ENCODE data around the gene LZTS2. TPM values are rescaled to one million over a fixed set of nuclear protein-coding genes. Genes with fewer than 3 reads are reported as not detected.

The LZTS2 gene
- total and polyA plus RNA-seq, 10 of the 15 experiments (the other 5 are each of a cell fraction or from before 2014, with no cell fraction given), result 0.08 to 13.4 (median 7.2) TPM

DNA sequence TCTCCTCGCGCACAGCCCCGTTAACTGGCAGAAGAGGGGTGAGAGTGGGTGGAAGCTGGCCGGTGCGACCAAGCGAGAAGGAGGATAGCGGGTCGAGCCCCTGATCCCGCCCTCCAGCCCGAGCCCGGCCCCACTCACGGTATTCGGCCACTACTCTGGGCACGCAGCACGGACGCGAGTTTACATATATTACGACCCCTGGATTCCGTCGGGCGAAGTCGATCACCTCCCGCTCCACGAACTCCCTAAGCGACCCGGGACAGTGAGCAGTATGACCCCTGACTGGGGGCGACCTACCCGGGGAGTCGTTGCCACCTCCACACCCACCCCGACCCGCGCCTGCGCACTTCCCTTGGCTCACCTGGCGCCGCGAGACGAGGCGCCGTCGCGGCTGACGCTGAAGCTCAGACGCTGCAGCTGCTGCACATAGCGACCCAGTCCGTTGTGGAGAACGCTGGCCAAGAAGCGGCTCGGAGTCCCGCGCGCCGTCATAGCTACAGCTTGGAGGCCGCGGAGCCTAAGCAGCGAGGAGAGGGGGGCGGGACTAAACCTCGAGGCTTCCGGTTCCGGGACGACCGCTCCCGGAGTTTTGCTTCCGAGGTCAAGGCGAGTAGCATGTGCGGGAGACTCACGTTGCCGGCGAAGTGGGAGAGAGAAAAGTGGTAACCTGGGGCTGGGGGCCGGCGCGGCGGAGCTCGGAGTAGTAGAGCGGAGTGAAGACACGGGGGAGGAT is 12.5 kb upstream of the LZTS2 start, which contains the start of the genes MRPL43 and TWNK (continued):
- TF ChIP-seq TCF7 (IDR thresholded peaks at IDR 0.05; ENCODE audit: borderline replicate concordance), result no peak
- TF ChIP-seq CHD1 (IDR thresholded peaks at IDR 0.05; ENCODE audit: low read depth, low read length), result no peak
- no peak for TF ChIP-seq NFXL1 (IDR thresholded peaks at IDR 0.05; ENCODE audit: borderline replicate concordance)
- peak; percentile 65 for TF ChIP-seq KLF5 (IDR thresholded peaks at IDR 0.05; ENCODE audit: partially characterized antibody)
- TF ChIP-seq, protein P1, sequence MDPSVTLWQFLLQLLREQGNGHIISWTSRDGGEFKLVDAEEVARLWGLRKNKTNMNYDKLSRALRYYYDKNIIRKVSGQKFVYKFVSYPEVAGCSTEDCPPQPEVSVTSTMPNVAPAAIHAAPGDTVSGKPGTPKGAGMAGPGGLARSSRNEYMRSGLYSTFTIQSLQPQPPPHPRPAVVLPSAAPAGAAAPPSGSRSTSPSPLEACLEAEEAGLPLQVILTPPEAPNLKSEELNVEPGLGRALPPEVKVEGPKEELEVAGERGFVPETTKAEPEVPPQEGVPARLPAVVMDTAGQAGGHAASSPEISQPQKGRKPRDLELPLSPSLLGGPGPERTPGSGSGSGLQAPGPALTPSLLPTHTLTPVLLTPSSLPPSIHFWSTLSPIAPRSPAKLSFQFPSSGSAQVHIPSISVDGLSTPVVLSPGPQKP (IDR thresholded peaks at IDR 0.05; ENCODE audit: low read depth, low read length), result peak; percentile 87
- TF ChIP-seq HCFC1 (IDR thresholded peaks at IDR 0.05; ENCODE audit: low read length), result peak; percentile 63
- no peak for TF ChIP-seq ATF7 (IDR thresholded peaks at IDR 0.05; ENCODE audit: low read depth)
- peak; percentile 83; the same call in 1 of the 2 replicates for TF ChIP-seq ASH2L (IDR thresholded peaks at IDR 0.05; ENCODE audit: borderline replicate concordance, low read depth)
- TF ChIP-seq MAX (IDR thresholded peaks at IDR 0.05; ENCODE audit: low read depth, low read length), result peak; percentile 97
- 0 out of 2 replicates have a peak, but pooled peaks have one; percentile 36 for TF ChIP-seq HDAC2 (IDR thresholded peaks at IDR 0.05)
- TF ChIP-seq, protein P2, sequence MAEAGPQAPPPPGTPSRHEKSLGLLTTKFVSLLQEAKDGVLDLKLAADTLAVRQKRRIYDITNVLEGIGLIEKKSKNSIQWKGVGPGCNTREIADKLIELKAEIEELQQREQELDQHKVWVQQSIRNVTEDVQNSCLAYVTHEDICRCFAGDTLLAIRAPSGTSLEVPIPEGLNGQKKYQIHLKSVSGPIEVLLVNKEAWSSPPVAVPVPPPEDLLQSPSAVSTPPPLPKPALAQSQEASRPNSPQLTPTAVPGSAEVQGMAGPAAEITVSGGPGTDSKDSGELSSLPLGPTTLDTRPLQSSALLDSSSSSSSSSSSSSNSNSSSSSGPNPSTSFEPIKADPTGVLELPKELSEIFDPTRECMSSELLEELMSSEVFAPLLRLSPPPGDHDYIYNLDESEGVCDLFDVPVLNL (IDR thresholded peaks at IDR 0.05; ENCODE audit: low read depth, low read length), result no peak
- peak; percentile 47; the same call in 1 of the 2 replicates for TF ChIP-seq YY1 (IDR thresholded peaks at IDR 0.05; ENCODE audit: low read depth, low read length)
- no peak for TF ChIP-seq EED (IDR thresholded peaks at IDR 0.05; ENCODE audit: low read depth)
- 0 out of 2 replicates have a peak, but pooled peaks have one; percentile 42 for TF ChIP-seq TBL1XR1 (IDR thresholded peaks at IDR 0.05; ENCODE audit: low read depth, low read length)
- TF ChIP-seq SUPT20H (IDR thresholded peaks at IDR 0.05; ENCODE audit: borderline replicate concordance, control insufficient read depth, low read depth, low read length), result no peak
- TF ChIP-seq, protein P3, sequence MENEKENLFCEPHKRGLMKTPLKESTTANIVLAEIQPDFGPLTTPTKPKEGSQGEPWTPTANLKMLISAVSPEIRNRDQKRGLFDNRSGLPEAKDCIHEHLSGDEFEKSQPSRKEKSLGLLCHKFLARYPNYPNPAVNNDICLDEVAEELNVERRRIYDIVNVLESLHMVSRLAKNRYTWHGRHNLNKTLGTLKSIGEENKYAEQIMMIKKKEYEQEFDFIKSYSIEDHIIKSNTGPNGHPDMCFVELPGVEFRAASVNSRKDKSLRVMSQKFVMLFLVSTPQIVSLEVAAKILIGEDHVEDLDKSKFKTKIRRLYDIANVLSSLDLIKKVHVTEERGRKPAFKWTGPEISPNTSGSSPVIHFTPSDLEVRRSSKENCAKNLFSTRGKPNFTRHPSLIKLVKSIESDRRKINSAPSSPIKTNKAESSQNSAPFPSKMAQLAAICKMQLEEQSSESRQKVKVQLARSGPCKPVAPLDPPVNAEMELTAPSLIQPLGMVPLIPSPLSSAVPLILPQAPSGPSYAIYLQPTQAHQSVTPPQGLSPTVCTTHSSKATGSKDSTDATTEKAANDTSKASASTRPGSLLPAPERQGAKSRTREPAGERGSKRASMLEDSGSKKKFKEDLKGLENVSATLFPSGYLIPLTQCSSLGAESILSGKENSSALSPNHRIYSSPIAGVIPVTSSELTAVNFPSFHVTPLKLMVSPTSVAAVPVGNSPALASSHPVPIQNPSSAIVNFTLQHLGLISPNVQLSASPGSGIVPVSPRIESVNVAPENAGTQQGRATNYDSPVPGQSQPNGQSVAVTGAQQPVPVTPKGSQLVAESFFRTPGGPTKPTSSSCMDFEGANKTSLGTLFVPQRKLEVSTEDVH (IDR thresholded peaks at IDR 0.05; ENCODE audit: low read depth, partially characterized antibody), result peak; percentile 89
- no peak for TF ChIP-seq POLR2AphosphoS2 (IDR thresholded peaks at IDR 0.05; ENCODE audit: low read depth, low read length)
- TF ChIP-seq BCL11A (IDR thresholded peaks at IDR 0.05; ENCODE audit: low read depth, low read length), result no peak
- peak; percentile 94 for TF ChIP-seq POLR2A (IDR thresholded peaks at IDR 0.05; ENCODE audit: low read depth, low read length)
- TF ChIP-seq ZSCAN29 (IDR thresholded peaks at IDR 0.05), result no peak
- TF ChIP-seq NRF1 (conservative IDR thresholded peaks at IDR 0.05; ENCODE audit: low read depth, low read length), result peak; percentile 47
- peak; percentile 100 for TF ChIP-seq MXI1 (IDR thresholded peaks at IDR 0.05; ENCODE audit: low read depth, low read length)
- peak; percentile 100 for TF ChIP-seq GABPA (IDR thresholded peaks at IDR 0.05; ENCODE audit: low read depth)
- TF ChIP-seq NR2F1 (conservative IDR thresholded peaks at IDR 0.05), result peak; percentile 43; the same call in 1 of the 2 replicates
- TF ChIP-seq STAT1 (conservative IDR thresholded peaks at IDR 0.05), result no peak
- TF ChIP-seq RCOR1 (conservative IDR thresholded peaks at IDR 0.05; ENCODE audit: low read depth, low read length), result no peak
- TF ChIP-seq LARP7 (IDR thresholded peaks at IDR 0.05), result peak; percentile 75
